Measurements from ENCODE around the gene STAT1.

STAT1 gene

DNA sequence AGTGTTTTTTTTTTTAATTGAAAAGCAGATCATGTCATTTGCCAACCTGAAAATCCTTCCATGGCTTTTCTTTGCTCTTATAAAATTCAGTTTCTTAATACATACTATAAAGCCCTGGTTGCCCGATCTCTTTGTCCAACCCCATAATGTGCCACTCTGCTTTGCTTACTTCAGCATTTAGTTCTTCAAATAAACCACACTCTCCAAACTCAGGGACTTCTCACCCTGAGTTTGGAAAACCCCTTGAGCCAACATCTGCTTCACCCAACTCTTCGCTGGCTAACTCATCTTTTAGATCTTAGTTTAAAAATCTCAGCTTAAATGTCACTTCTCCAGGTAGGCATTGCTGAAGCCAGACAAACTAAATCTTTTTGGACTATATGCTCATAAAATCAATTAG is 1.3 kb upstream of the STAT1 start:
- no peak overlapping the region for H3K9ac ChIP-seq (ENCODE audit: low read depth, low read length)
- H3K27me3 ChIP-seq (ENCODE audit: control insufficient read depth, insufficient read depth, low read length): no peaks in the 10 kb centered on the region
- peaks cover 8% of the 10 kb centered on the region for H3K36me3 ChIP-seq (ENCODE audit: insufficient read depth, low read length)
- H3K4me2 ChIP-seq (ENCODE audit: low read length): no peak overlapping the region
- peaks cover 21% of the 10 kb centered on the region for H3K4me1 ChIP-seq (ENCODE audit: control insufficient read depth, insufficient read depth, low read length)
- no peak overlapping the region for H3K4me3 ChIP-seq (ENCODE audit: low read length)
- no peaks in the 10 kb centered on the region for H3K9me3 ChIP-seq (replicated peaks; ENCODE audit: low read length)

DNA sequence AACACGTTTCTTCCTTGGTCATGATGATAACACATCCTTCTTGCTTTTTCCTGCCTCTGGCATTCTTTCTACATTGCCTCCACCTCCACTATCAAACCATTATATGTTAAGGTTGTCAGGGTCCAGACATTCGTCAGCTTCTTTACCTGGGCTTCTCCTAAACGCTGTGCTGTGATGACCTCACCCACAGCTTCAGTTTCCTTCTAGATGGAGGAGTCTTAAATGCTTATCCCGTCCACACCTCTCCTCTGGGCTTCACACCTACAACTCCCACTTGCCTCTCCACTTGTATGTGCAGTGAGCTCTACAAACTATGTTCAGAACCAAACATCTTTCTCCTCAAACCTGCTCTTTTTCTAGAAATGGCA is 666 bp upstream of the STAT1 start:
- H3K9me3 ChIP-seq (replicated peaks; ENCODE audit: low read length): no peaks in the 10 kb centered on the region
- H3K9ac ChIP-seq (ENCODE audit: low read depth, low read length): peak overlapping the region; percentile 79
- H3K4me2 ChIP-seq (ENCODE audit: low read length): peak overlapping the region; percentile 97
- no peaks in the 10 kb centered on the region for H3K27me3 ChIP-seq (ENCODE audit: control insufficient read depth, insufficient read depth, low read length)
- H3K4me3 ChIP-seq (ENCODE audit: low read length): peak overlapping the region; percentile 80
- H3K36me3 ChIP-seq (ENCODE audit: insufficient read depth, low read length): peaks cover 14% of the 10 kb centered on the region
- H3K4me1 ChIP-seq (ENCODE audit: control insufficient read depth, insufficient read depth, low read length): peaks cover 27% of the 10 kb centered on the region

DNA sequence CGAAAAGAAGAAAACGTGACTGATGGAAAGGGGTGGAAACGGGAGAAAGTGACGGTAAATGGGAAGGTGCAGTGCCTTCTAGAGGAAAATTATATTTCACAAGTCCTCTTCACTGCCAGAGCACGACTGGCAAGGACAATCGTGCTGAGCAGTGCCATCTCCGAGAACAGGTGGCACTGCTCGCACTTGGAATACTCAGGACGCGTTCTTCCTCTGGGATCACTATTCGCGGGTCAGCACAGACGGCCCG is 364 bp downstream of the STAT1 start:
- H3K9me3 ChIP-seq (replicated peaks; ENCODE audit: low read length): no peaks in the 10 kb centered on the region
- peak overlapping the region; percentile 79 for H3K9ac ChIP-seq (ENCODE audit: low read depth, low read length)
- H3K4me1 ChIP-seq (ENCODE audit: control insufficient read depth, insufficient read depth, low read length): peaks cover 27% of the 10 kb centered on the region
- H3K27me3 ChIP-seq (ENCODE audit: control insufficient read depth, insufficient read depth, low read length): no peaks in the 10 kb centered on the region
- H3K36me3 ChIP-seq (ENCODE audit: insufficient read depth, low read length): peaks cover 20% of the 10 kb centered on the region
- peak overlapping the region; percentile 86 for H3K4me2 ChIP-seq (ENCODE audit: low read length)
- peak overlapping the region; percentile 80 for H3K4me3 ChIP-seq (ENCODE audit: low read length)

GRCh38 chr2:191012845-191013681 is 908 bp downstream of the STAT1 start:
- Histone ChIP-seq H3K36me3 (ENCODE audit: insufficient read depth, low read length) (peaks cover 26% of the 10 kb centered on the region), H3K4me3 (ENCODE audit: low read length) (peak overlapping the region; percentile 80), H3K27me3 (ENCODE audit: control insufficient read depth, insufficient read depth, low read length) (no peaks in the 10 kb centered on the region), H3K4me2 (ENCODE audit: low read length) (peak overlapping the region; percentile 86), H3K9me3 (replicated peaks; ENCODE audit: low read length) (no peaks in the 10 kb centered on the region), H3K4me1 (ENCODE audit: control insufficient read depth, insufficient read depth, low read length) (peaks cover 27% of the 10 kb centered on the region), H3K9ac (ENCODE audit: low read depth, low read length) (peak overlapping the region; percentile 79)

GRCh38 chr2:191012346-191012745 is 1.6 kb downstream of the STAT1 start:
- Histone ChIP-seq H3K4me2 (ENCODE audit: low read length) (peak overlapping the region; percentile 86), H3K27me3 (ENCODE audit: control insufficient read depth, insufficient read depth, low read length) (no peaks in the 10 kb centered on the region), H3K4me3 (ENCODE audit: low read length) (peak overlapping the region; percentile 80), H3K36me3 (ENCODE audit: insufficient read depth, low read length) (peaks cover 33% of the 10 kb centered on the region), H3K9me3 (replicated peaks; ENCODE audit: low read length) (no peaks in the 10 kb centered on the region), H3K9ac (ENCODE audit: low read depth, low read length) (no peak overlapping the region), H3K4me1 (ENCODE audit: control insufficient read depth, insufficient read depth, low read length) (peaks cover 27% of the 10 kb centered on the region)

DNA sequence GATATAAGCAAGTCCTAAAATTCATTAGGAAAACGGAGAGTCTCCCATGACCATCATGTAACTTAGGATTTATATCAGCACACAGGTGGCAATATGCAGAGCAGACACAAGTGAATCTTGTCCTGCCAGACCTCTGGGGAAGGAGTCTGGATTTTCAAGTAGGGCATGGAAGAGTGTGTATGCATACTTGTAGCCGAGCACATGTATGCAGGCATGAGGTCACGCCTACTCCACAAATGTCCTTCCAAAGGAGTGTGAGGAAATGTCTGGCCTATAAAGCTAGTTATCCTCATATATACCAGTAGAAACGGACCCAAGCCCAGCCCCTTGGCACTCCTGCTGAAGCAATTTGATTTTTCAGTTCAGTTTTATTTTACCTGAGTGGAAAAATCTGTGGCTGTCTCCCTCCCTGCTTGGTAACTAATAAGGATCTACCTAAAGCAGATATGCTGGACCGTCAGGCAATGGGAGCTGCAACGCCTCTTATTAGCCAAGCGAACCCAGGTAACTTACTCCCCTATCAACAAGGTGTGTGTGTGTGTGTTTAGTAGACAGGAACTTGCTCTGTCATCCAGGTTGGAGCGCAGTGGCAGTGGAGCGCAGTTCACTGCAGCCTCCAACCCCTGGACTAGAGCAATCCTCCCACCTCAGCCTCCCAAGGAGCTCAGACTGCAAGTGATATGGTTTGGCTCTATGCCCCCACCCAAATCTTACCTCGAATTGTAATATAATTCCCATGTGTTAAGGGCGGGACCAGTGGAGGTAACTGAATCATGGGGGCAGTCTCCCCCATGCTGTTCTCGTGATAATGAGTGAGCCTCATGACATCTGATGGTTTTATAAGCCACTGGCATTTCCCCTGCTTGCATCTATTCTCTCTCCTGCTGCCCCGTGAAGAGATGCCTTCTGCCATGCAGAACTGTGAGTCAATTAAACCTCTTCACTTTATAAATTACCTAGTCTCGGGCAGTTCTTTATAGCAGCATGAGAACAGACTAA is 2.8 kb downstream of the STAT1 start:
- Histone ChIP-seq H3K9me3 (replicated peaks; ENCODE audit: low read length) (no peaks in the 10 kb centered on the region), H3K36me3 (ENCODE audit: insufficient read depth, low read length) (peaks cover 44% of the 10 kb centered on the region), H3K4me3 (ENCODE audit: low read length) (no peak overlapping the region), H3K4me1 (ENCODE audit: control insufficient read depth, insufficient read depth, low read length) (peaks cover 27% of the 10 kb centered on the region), H3K9ac (ENCODE audit: low read depth, low read length) (no peak overlapping the region), H3K27me3 (ENCODE audit: control insufficient read depth, insufficient read depth, low read length) (no peaks in the 10 kb centered on the region), H3K4me2 (ENCODE audit: low read length) (no peak overlapping the region)

DNA sequence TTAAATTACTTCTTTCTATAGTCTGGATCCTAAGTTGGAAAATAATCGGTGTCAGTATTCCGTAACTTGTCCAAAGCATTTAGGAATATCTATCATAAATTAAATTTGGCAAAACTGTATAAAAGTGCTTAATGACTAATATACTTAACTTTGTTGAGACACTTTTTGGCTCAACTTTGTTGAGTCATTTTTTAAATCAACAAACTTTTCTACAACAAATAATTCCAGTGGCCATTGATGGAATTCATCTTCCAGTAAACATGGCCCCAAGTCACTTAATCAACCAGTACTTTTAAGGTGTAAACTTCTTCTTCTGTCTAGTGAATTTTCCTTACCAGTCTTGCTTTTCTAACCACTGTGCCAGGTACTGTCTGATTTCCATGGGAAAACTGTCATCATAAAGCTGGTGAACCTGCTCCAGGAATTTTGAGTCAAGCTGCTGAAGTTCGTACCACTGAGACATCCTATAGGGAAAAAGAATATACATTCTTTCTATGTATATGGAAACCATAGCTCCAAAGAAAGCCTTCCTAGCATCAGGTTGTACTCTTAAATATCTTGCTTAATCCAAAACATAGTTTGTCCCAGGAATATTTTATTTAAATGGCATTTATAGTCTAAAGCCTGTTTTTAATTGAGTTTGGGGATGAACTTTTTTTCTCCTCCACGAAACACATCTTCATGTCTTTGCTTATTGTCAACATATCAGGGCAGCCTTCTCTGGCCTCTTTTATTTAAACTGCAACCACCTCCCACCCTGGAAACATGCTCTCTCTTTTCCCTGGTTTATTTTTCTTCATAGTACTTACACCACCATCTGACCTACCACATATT is 4.2 kb downstream of the STAT1 start:
- H3K36me3 ChIP-seq (ENCODE audit: insufficient read depth, low read length): peaks cover 58% of the 10 kb centered on the region

GRCh38 chr2:191008286-191008685 is 5.7 kb downstream of the STAT1 start:
- H3K9ac ChIP-seq (ENCODE audit: low read depth, low read length): no peak overlapping the region
- H3K4me1 ChIP-seq (ENCODE audit: control insufficient read depth, insufficient read depth, low read length): peaks cover 21% of the 10 kb centered on the region
- no peak overlapping the region for H3K4me3 ChIP-seq (ENCODE audit: low read length)
- H3K27me3 ChIP-seq (ENCODE audit: control insufficient read depth, insufficient read depth, low read length): no peaks in the 10 kb centered on the region
- no peaks in the 10 kb centered on the region for H3K9me3 ChIP-seq (replicated peaks; ENCODE audit: low read length)
- no peak overlapping the region for H3K4me2 ChIP-seq (ENCODE audit: low read length)
- peaks cover 73% of the 10 kb centered on the region for H3K36me3 ChIP-seq (ENCODE audit: insufficient read depth, low read length)

More for the DNA sequence above, 4.2 kb downstream of the STAT1 start:
- Histone ChIP-seq H3K27me3 (ENCODE audit: control insufficient read depth, insufficient read depth, low read length) (no peaks in the 10 kb centered on the region), H3K9ac (ENCODE audit: low read depth, low read length) (no peak overlapping the region), H3K4me1 (ENCODE audit: control insufficient read depth, insufficient read depth, low read length) (peaks cover 26% of the 10 kb centered on the region), H3K4me2 (ENCODE audit: low read length) (no peak overlapping the region), H3K4me3 (ENCODE audit: low read length) (no peak overlapping the region), H3K9me3 (replicated peaks; ENCODE audit: low read length) (no peaks in the 10 kb centered on the region)

DNA sequence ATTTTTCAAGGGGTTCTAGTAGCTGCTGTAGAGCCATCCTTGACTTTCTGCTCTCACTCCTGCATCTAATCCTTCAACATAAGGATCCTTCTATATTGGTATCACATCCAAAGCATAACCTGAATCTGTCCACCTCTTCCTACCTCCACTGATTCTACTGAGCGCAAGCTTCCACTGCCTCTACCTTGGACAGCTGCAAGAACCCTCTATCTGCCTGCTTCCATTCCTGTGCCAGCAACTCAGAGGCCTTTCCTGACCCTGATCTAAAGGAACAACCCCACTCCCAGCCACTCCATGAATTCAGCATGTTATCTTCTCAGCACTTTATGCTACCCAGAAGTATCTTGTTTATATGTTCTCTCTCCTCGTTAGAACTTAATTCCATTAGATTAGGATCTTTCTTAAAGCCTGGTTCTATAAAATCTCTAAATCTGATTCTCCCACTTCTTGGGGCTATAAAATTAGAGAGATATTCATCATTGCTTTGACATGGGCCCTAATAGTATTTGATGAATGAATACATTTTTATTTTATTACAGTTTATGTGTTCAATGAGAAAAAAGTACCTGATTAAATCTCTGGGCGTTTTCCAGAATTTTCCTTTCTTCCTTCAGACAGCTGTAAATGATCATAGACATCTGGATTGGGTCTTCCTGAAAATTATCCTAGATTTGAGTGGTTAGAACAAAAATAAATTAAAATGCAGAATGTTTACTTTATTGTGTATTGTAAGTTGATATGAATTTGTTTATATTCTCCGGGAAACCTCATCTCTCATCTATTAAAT is 6.8 kb downstream of the STAT1 start:
- peaks cover 13% of the 10 kb centered on the region for H3K4me1 ChIP-seq (ENCODE audit: control insufficient read depth, insufficient read depth, low read length)
- H3K9ac ChIP-seq (ENCODE audit: low read depth, low read length): no peak overlapping the region
- peaks cover 84% of the 10 kb centered on the region for H3K36me3 ChIP-seq (ENCODE audit: insufficient read depth, low read length)
- no peaks in the 10 kb centered on the region for H3K9me3 ChIP-seq (replicated peaks; ENCODE audit: low read length)
- no peak overlapping the region for H3K4me3 ChIP-seq (ENCODE audit: low read length)
- H3K4me2 ChIP-seq (ENCODE audit: low read length): no peak overlapping the region
- H3K27me3 ChIP-seq (ENCODE audit: control insufficient read depth, insufficient read depth, low read length): no peaks in the 10 kb centered on the region

DNA sequence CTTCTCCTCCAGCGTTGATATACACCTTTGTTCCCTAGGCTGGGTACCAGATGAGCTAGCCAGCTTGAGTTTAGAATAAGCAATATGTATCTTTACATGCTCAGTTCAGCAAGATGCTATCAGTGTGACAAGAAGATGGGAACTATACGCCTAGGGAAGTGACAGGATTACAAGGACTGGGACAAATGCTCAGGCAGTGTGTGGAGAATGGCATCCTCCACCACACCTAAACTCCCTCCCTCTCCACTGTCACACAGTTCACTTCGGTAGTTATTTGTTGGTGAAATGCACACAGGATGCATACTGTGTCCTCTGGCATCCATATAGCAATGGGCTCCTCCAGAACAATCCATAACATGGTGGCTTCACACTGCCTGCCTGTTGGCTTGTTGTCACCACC is 7.7 kb downstream of the STAT1 start:
- Histone ChIP-seq H3K4me3 (ENCODE audit: low read length) (no peak overlapping the region), H3K36me3 (ENCODE audit: insufficient read depth, low read length) (peaks cover 88% of the 10 kb centered on the region), H3K9me3 (replicated peaks; ENCODE audit: low read length) (no peaks in the 10 kb centered on the region), H3K9ac (ENCODE audit: low read depth, low read length) (no peak overlapping the region), H3K27me3 (ENCODE audit: control insufficient read depth, insufficient read depth, low read length) (no peaks in the 10 kb centered on the region), H3K4me1 (ENCODE audit: control insufficient read depth, insufficient read depth, low read length) (peaks cover 13% of the 10 kb centered on the region), H3K4me2 (ENCODE audit: low read length) (no peak overlapping the region)

Data from skeletal muscle satellite cell (primary cell).